HCT116 (cell line): ENCODE results near the gene POLG.

Experiments
- ATF3 ChIP-seq: IDR thresholded peaks from 2 replicates; pipeline ENCODE4 v1.6.1; 2012
- CEBPB ChIP-seq: IDR thresholded peaks from 2 replicates; pipeline ENCODE4 v1.6.1; 2012; ENCODE audit warnings: low read depth
- CTCF ChIP-seq, 3 experiments: fragments of 200-600 bp in 1 of 3; sonication (generic) in 1 of 3; IDR thresholded peaks in 2 of 3; conservative IDR thresholded peaks in 1 of 3; 2 replicates each; pipeline ENCODE4 v1.5.1; 2012 to 2017; ENCODE audit warnings: low read depth in 2 of 3, low read length in 2 of 3, antibody characterized with exemption in 1 of 3, borderline replicate concordance in 1 of 3, control low read depth in 1 of 3, mild to moderate bottlenecking in 1 of 3, mixed read lengths in 1 of 3, mixed run types in 1 of 3, moderate library complexity in 1 of 3; ENCODE audit not compliant: insufficient read depth in 1 of 3
- EZH2 ChIP-seq: fragments of 200-600 bp; sonication (generic); IDR thresholded peaks from 2 replicates; pipeline ENCODE4 v1.6.1; 2017; ENCODE audit warnings: antibody characterized with exemption, mixed run types
- EZH2phosphoT487 ChIP-seq: fragments of 200-600 bp; IDR thresholded peaks from 2 replicates; pipeline ENCODE4 v1.6.1; 2018; ENCODE audit warnings: antibody characterized with exemption, borderline replicate concordance
- POLR2A ChIP-seq: IDR thresholded peaks from 2 replicates; pipeline ENCODE4 v1.7.0; 2011; ENCODE audit warnings: borderline replicate concordance; ENCODE audit not compliant: insufficient read depth, insufficient read length; ENCODE audit errors: extremely low read depth
- POLR2AphosphoS5 ChIP-seq: IDR thresholded peaks from 2 replicates; pipeline ENCODE4 v1.6.1; 2011; ENCODE audit warnings: mild to moderate bottlenecking, low read depth, low read length, moderate library complexity
- REST ChIP-seq: IDR thresholded peaks from 2 replicates; pipeline ENCODE4 v1.6.1; 2012; ENCODE audit warnings: low read depth
- ZFX ChIP-seq: fragments of 450-650 bp; IDR thresholded peaks from 2 replicates; pipeline ENCODE4 v1.6.1; 2017
- ZNF274 ChIP-seq: fragments of 200-500 bp; sonication (Bioruptor generic); IDR thresholded peaks from 2 replicates; pipeline ENCODE4 v1.6.1; 2014; ENCODE audit warnings: mild to moderate bottlenecking, low read depth, low read length, inconsistent platforms

- TF ChIP-seq POLR2A (no peak), REST (no peak), POLR2AphosphoS5 (no peak), EZH2phosphoT487 (no peak), ZFX (no peak), CTCF (IDR thresholded peaks at IDR 0.05 in 2 of 3, conservative IDR thresholded peaks at IDR 0.05 in 1 of 3; ENCODE audit: borderline replicate concordance in 1 of 3, insufficient read depth in 1 of 3, low read depth in 2 of 3, low read length in 2 of 3) (no peak), CEBPB (no peak), ATF3 (no peak), EZH2 (no peak), ZNF274 (no peak)
These were observed 43.2 kb upstream of the POLG start for GRCh38 chr15:89377842-89378295.
